ENCODE results near the gene CPEB4. TPM values are rescaled to one million over a fixed set of nuclear protein-coding genes. Genes with fewer than 3 reads are reported as not detected.

The CPEB4 gene
- total RNA-seq, 4 donors from 2014 or later, result 43.3 to 60.6 (median 52.4) TPM

DNA sequence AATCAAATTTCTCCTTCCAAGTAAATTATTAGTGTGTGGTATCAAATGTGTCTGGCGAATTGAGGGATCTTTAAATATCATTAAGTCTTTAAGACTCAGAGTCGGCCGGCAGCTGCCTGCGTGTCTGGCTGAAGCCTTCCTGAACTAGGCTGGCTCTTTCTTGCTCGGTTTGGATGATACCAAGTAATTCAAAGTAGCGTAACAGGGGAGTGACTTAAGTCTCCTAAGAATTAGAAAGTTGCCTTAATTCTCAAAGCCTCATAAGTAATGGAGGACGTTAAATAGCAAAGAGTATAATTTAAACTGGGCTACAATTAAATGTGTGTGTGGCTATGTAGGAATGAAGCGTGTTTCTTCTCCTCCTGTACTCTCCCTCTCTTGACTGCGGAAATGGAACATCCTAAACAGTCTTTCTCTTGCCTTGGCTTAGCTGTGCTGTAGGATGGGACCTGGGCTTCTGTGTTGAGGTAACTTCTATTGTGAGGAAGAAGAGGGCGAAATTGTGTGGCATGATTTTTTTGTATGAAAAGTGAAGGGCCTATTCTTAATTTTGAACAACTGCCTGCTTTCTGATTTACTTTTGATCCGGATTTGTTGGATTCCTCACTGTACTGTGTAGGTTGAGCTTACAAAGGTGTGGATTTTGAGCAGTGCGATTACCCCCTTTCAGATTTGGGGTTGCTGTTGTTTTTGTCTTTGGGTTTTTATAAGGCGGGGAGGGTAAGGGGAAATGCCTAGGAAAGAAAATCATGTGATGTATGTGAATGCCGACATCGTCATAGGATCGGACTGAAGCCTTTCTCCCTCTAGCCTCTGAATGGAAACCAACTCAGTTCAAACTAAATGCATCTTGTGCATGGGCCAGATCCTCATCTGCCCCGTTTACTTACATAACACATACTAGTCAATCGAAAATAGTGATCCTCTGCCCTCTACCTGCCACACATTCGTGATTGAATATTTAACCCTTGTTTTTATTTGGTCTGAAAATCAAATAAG lies 29.9 kb downstream of the CPEB4 start:
- 0% methylated on average over 19 of the region's 19 CpGs for WGBS, 2 donors (ENCODE audit: low coverage in 1 of 2)
- Histone ChIP-seq H3K9me3 (no peaks in the 10 kb centered on the region), H3K4me3 (peak overlapping the region; percentile 48 to 89), H3K36me3 (no peaks in the 10 kb centered on the region), H3K4me1 (peaks cover 7 to 79% (median 35%) of the 10 kb centered on the region in 3 donors), H3K27ac (peak overlapping the region; percentile 84 to 100 (median 88)), H3K27me3 (no peaks in the 10 kb centered on the region)
- TF ChIP-seq EP300 (IDR thresholded peaks at IDR 0.05) (no peak), POLR2AphosphoS5 (IDR thresholded peaks at IDR 0.05) (peak; percentile 64), POLR2A (IDR thresholded peaks at IDR 0.05) (peak; percentile 22 to 37)
- TF ChIP-seq, protein P1, sequence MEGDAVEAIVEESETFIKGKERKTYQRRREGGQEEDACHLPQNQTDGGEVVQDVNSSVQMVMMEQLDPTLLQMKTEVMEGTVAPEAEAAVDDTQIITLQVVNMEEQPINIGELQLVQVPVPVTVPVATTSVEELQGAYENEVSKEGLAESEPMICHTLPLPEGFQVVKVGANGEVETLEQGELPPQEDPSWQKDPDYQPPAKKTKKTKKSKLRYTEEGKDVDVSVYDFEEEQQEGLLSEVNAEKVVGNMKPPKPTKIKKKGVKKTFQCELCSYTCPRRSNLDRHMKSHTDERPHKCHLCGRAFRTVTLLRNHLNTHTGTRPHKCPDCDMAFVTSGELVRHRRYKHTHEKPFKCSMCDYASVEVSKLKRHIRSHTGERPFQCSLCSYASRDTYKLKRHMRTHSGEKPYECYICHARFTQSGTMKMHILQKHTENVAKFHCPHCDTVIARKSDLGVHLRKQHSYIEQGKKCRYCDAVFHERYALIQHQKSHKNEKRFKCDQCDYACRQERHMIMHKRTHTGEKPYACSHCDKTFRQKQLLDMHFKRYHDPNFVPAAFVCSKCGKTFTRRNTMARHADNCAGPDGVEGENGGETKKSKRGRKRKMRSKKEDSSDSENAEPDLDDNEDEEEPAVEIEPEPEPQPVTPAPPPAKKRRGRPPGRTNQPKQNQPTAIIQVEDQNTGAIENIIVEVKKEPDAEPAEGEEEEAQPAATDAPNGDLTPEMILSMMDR (IDR thresholded peaks at IDR 0.05), result no peak
- peak; percentile 94 for ATAC-seq

DNA sequence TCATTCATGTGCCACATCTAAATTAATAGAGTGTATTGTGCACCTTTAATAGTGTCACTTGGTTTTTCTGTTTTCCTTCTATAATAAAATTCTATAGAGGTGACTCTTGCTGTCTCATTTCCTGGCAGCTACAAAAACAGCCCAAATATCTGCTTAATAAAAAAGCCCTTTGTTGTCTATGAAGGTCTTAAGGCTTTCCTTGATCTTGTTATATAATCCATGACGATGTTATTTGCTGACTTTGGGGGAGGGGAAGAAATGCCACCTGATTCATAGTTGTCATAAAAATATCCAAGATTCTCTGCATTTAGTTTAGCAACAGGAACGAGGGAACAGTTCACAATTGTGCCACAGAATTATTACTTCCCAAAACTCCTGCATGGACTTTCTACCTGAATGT lies 31.3 kb downstream of the CPEB4 start:
- no peaks in the 10 kb centered on the region for H3K36me3 ChIP-seq
- no peak for TF ChIP-seq EP300 (IDR thresholded peaks at IDR 0.05)
- TF ChIP-seq POLR2A (IDR thresholded peaks at IDR 0.05), result no peak
- TF ChIP-seq POLR2AphosphoS5 (IDR thresholded peaks at IDR 0.05), result no peak
- TF ChIP-seq, protein P1 (IDR thresholded peaks at IDR 0.05), result no peak
- peaks cover 16 to 79% (median 48%) of the 10 kb centered on the region in 3 donors for H3K4me1 ChIP-seq
- WGBS, 2 donors (ENCODE audit: low coverage in 1 of 2), result 23 to 26% methylated on average over 2 of the region's 2 CpGs
- peak overlapping the region; percentile 84 to 100 (median 88) for H3K27ac ChIP-seq
- H3K27me3 ChIP-seq, result no peaks in the 10 kb centered on the region
- H3K9me3 ChIP-seq, result no peaks in the 10 kb centered on the region
- H3K4me3 ChIP-seq, result no peak overlapping the region
- no peak for ATAC-seq

DNA sequence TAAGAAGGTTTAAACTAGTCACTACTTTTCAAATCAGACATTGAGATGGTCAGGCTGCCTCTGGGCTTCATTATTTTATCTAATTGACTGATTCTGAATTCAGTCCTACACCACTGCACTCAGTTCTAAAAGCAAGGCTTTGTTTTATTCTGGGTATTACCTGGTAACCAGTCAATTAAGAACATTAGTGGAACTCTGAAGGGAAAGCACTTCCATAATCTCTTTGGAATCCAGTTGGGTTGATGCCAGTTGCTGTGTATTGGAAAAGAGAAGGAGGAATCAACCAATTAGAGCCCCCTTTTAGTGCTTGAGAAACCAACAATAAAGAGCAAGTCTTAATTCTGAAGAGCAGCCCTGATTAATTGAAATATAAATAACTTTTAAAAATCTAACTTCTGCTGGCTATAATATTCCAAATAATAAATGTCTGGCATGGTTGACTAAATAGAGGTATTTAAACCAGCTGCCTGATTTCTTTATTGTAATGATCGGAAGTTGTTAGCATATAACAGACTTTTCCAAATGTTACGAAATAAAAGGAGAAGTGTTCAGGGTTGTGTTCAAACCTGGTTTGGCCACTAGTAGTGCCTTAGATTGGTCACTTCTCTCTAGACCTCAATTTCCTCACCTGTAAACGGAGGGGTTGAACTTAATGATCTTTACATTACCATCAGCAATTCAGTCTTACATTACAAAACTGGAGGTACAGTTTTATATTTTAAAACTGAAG lies 32.0 kb downstream of the CPEB4 start:
- H3K36me3 ChIP-seq, result no peaks in the 10 kb centered on the region
- peaks cover 20 to 85% (median 55%) of the 10 kb centered on the region in 3 donors for H3K4me1 ChIP-seq
- H3K9me3 ChIP-seq, result no peaks in the 10 kb centered on the region
- no peak overlapping the region for H3K4me3 ChIP-seq
- 64 to 78% methylated on average over 3 of the region's 3 CpGs for WGBS, 2 donors (ENCODE audit: low coverage in 1 of 2)
- H3K27me3 ChIP-seq, result no peaks in the 10 kb centered on the region
- TF ChIP-seq EP300 (IDR thresholded peaks at IDR 0.05) (no peak), POLR2AphosphoS5 (IDR thresholded peaks at IDR 0.05) (no peak), POLR2A (IDR thresholded peaks at IDR 0.05) (no peak)
- TF ChIP-seq, protein P1 (IDR thresholded peaks at IDR 0.05), result peak in 1 of 4 experiments; percentile 13
- no peak for ATAC-seq
- peak overlapping the region; percentile 84 to 100 (median 88) for H3K27ac ChIP-seq

- ATAC-seq, result no peak
- Histone ChIP-seq H3K27ac (peak overlapping the region; percentile 84 to 100 (median 88)), H3K36me3 (no peaks in the 10 kb centered on the region), H3K4me1 (peaks cover 26 to 93% (median 63%) of the 10 kb centered on the region in 3 donors), H3K4me3 (no peak overlapping the region), H3K27me3 (no peaks in the 10 kb centered on the region), H3K9me3 (no peaks in the 10 kb centered on the region)
- WGBS, 2 donors (ENCODE audit: low coverage in 1 of 2), result 49 to 53% methylated on average over 3 of the region's 3 CpGs
- TF ChIP-seq EP300 (IDR thresholded peaks at IDR 0.05) (no peak), POLR2AphosphoS5 (IDR thresholded peaks at IDR 0.05) (no peak), POLR2A (IDR thresholded peaks at IDR 0.05) (no peak)
- TF ChIP-seq, protein P1 (IDR thresholded peaks at IDR 0.05), result no peak
These were observed 32.9 kb downstream of the CPEB4 start for GRCh38 chr5:173920866-173921555.

Data from gastroesophageal sphincter (tissue), 4 donors.